Muscle of leg (tissue), 11 donors: ENCODE results near the gene CNTD1. TPM values are rescaled to one million over a fixed set of nuclear protein-coding genes. Genes with fewer than 3 reads are reported as not detected.
A peak's percentile ranks its signal among the peaks of the same experiment; 100 is the strongest.
"Not testable (repeated sequence)": the region's sequence is repeated elsewhere in the genome, so short reads cannot be mapped to it uniquely, and the experiment has no call there.

Source experiments
- DNase-seq: peaks from one replicate; pipeline ENCODE4 v3.0.0; 2013
- H3K27ac ChIP-seq: one replicate; pipeline ENCODE4 v1.5.1; 2013; ENCODE audit warnings: mild to moderate bottlenecking, low read length, control low read depth
- H3K27me3 ChIP-seq: one replicate; pipeline ENCODE4 v1.6.1; 2013; ENCODE audit warnings: low read length; ENCODE audit not compliant: control insufficient read depth, insufficient read depth
- H3K36me3 ChIP-seq: one replicate; pipeline ENCODE4 v1.6.1; 2013; ENCODE audit warnings: low read length; ENCODE audit not compliant: control insufficient read depth, insufficient read depth
- H3K4me1 ChIP-seq: one replicate; pipeline ENCODE4 v1.6.1; 2013; ENCODE audit warnings: low read length; ENCODE audit not compliant: control insufficient read depth, insufficient read depth
- H3K4me3 ChIP-seq: one replicate; pipeline ENCODE4 v1.5.1; 2013; ENCODE audit warnings: low read length, control low read depth
- H3K9me3 ChIP-seq: replicated peaks from 2 replicates; pipeline ENCODE4 v1.6.1; 2013; ENCODE audit warnings: low read depth, low read length; ENCODE audit not compliant: control insufficient read depth
- WGBS: methylation state at CpG from one replicate; pipeline ENCODE4 v1.1.5; 2013; ENCODE audit warnings: missing lambda C conversion rate; ENCODE audit not compliant: insufficient coverage; 5-methylcytosine and 5-hydroxymethylcytosine counted together
- polyA plus RNA-seq, 8 donors: library from polyadenylated mRNA; unstranded; fragments of 120-200 nt; gene quantifications; one replicate each; pipeline versions ENCODE4 v1.2.1 to v1.2.3, GENCODE V29; 2013; ENCODE audit warnings: inconsistent platforms in 1 of 8, low replicate concordance in 1 of 8; ENCODE audit not compliant: insufficient read length in 8 of 8, insufficient read depth in 1 of 8
- total RNA-seq: library from RNA; stranded (reverse); fragments of 120-200 nt; gene quantifications from one replicate; pipeline ENCODE4 v1.2.4, GENCODE V29; 2013

Gene CNTD1
- total and polyA plus RNA-seq, 9 donors: 0.04 to 1.6 (median 0.79) TPM

GRCh38 chr17:42761638-42762037 lies 37.0 kb upstream of the CNTD1 start:
- Histone ChIP-seq H3K4me3 (peak overlapping the region; percentile 60), H3K27ac (peak overlapping the region; percentile 59), H3K9me3 (no peaks in the 10 kb centered on the region), H3K27me3 (peaks cover 23% of the 10 kb centered on the region), H3K4me1 (peaks cover 29% of the 10 kb centered on the region), H3K36me3 (peaks cover 2% of the 10 kb centered on the region)
- whole genome bisulfite sequencing: 21% methylated on average over 9 of the region's 12 CpGs
- DNase-seq: no peak

GRCh38 chr17:42766124-42766523 lies 32.5 kb upstream of the CNTD1 start:
- Histone ChIP-seq H3K4me3 (no peak overlapping the region), H3K4me1 (peaks cover 22% of the 10 kb centered on the region), H3K27me3 (peaks cover 13% of the 10 kb centered on the region), H3K9me3 (no peaks in the 10 kb centered on the region), H3K36me3 (peaks cover 2% of the 10 kb centered on the region), H3K27ac (no peak overlapping the region)
- no peak for DNase-seq
- WGBS: 92% methylated on average over 2 of the region's 6 CpGs

GRCh38 chr17:42767512-42767911 lies 31.1 kb upstream of the CNTD1 start:
- Histone ChIP-seq H3K27ac (no peak overlapping the region), H3K36me3 (peaks cover 2% of the 10 kb centered on the region), H3K9me3 (no peaks in the 10 kb centered on the region), H3K4me1 (peaks cover 9% of the 10 kb centered on the region), H3K27me3 (peaks cover 1% of the 10 kb centered on the region), H3K4me3 (no peak overlapping the region)
- DNase-seq: no peak

- H3K27ac ChIP-seq, H3K27me3 ChIP-seq, H3K4me3 ChIP-seq, DNase-seq, H3K36me3 ChIP-seq, H3K9me3 ChIP-seq, H3K4me1 ChIP-seq: not testable (repeated sequence)
- 68% methylated on average over 4 of the region's 9 CpGs for WGBS
These were observed 30.7 kb upstream of the CNTD1 start for GRCh38 chr17:42768006-42768405.

- not testable (repeated sequence) for H3K27me3 ChIP-seq, DNase-seq, H3K36me3 ChIP-seq, H3K27ac ChIP-seq, H3K4me3 ChIP-seq, H3K4me1 ChIP-seq, H3K9me3 ChIP-seq
- no CpG with 5 or more reads among the region's 10 CpGs for WGBS
These were observed 28.7 kb upstream of the CNTD1 start for GRCh38 chr17:42769964-42770363.

- no peak for DNase-seq
- peak overlapping the region; percentile 86 for H3K27ac ChIP-seq
- peak overlapping the region; percentile 92 for H3K4me3 ChIP-seq
- H3K27me3 ChIP-seq: no peaks in the 10 kb centered on the region
- no peaks in the 10 kb centered on the region for H3K9me3 ChIP-seq
- WGBS: 0% methylated on average over 2 of the region's 3 CpGs
- peaks cover 9% of the 10 kb centered on the region for H3K4me1 ChIP-seq
- H3K36me3 ChIP-seq: peaks cover 32% of the 10 kb centered on the region
These were observed 25.7 kb upstream of the CNTD1 start for GRCh38 chr17:42772945-42773289.

GRCh38 chr17:42773290-42774035 lies 25.2 kb upstream of the CNTD1 start, which contains the start of gene VPS25:
TSS of gene VPS25 (plus strand) at chr17:42773449. CDS start at chr17:42773476, 27 bp downstream.
- DNase-seq: peak; percentile 94
- WGBS: 0% methylated on average over 24 of the region's 39 CpGs

GRCh38 chr17:42774066-42774745 lies 24.5 kb upstream of the CNTD1 start:
- peaks cover 1% of the 10 kb centered on the region for H3K27me3 ChIP-seq
- no peak for DNase-seq
- WGBS: 36% methylated on average over 1 of the region's 3 CpGs
- no peaks in the 10 kb centered on the region for H3K9me3 ChIP-seq
- H3K4me1 ChIP-seq: peaks cover 9% of the 10 kb centered on the region
- H3K27ac ChIP-seq: no peak overlapping the region
- peaks cover 44% of the 10 kb centered on the region for H3K36me3 ChIP-seq
- H3K4me3 ChIP-seq: peak overlapping the region; percentile 92

More at GRCh38 chr17:42773290-42774035, 25.2 kb upstream of the CNTD1 start, which contains the start of gene VPS25:
- peaks cover 37% of the 10 kb centered on the region for H3K36me3 ChIP-seq
- H3K27me3 ChIP-seq: no peaks in the 10 kb centered on the region
- H3K4me3 ChIP-seq: peak within 1 kb of the TSS; percentile 92
- no peaks in the 10 kb centered on the region for H3K9me3 ChIP-seq
- H3K27ac ChIP-seq: peak within 1 kb of the TSS; percentile 86
- peaks cover 9% of the 10 kb centered on the region for H3K4me1 ChIP-seq

GRCh38 chr17:42775534-42776098 lies 23.0 kb upstream of the CNTD1 start:
- Histone ChIP-seq H3K4me3 (no peak overlapping the region), H3K9me3 (no peaks in the 10 kb centered on the region), H3K36me3 (peaks cover 48% of the 10 kb centered on the region), H3K27ac (no peak overlapping the region), H3K4me1 (peaks cover 16% of the 10 kb centered on the region), H3K27me3 (peaks cover 12% of the 10 kb centered on the region)
- DNase-seq: no peak
- 100% methylated on average over 1 of the region's 3 CpGs for WGBS

- Histone ChIP-seq H3K9me3 (no peaks in the 10 kb centered on the region), H3K27ac (no peak overlapping the region), H3K36me3 (peaks cover 48% of the 10 kb centered on the region), H3K27me3 (peaks cover 42% of the 10 kb centered on the region), H3K4me3 (no peak overlapping the region), H3K4me1 (peaks cover 21% of the 10 kb centered on the region)
- 87% methylated on average over 4 of the region's 5 CpGs for WGBS
- no peak for DNase-seq
These were observed 20.1 kb upstream of the CNTD1 start for GRCh38 chr17:42778570-42778969.
